Peyer's patch (tissue), 4 donors: ENCODE measurements around the gene NIT2. TPM values are rescaled to one million over a fixed set of nuclear protein-coding genes. Genes with fewer than 3 reads are reported as not detected.

ENCODE experiments used
- DNase-seq, 3 donors: peaks; one replicate each; pipeline ENCODE4 v3.0.0-alpha.2; 2017 to 2019
- H3K27ac ChIP-seq, 4 donors: fragments of 200-600 bp; sonication (generic); one replicate each; pipeline ENCODE4 v1.5.1; 2016 to 2019
- H3K27me3 ChIP-seq, 2 donors: fragments of 200-600 bp; sonication (generic); one replicate each; pipeline ENCODE4 v1.5.1; 2019
- H3K36me3 ChIP-seq, 3 donors: fragments of 200-600 bp; sonication (generic); one replicate each; pipeline ENCODE4 v1.5.1; 2016 to 2019
- H3K4me1 ChIP-seq, 4 donors: fragments of 200-600 bp; sonication (generic); one replicate each; pipeline ENCODE4 v1.5.1; 2016 to 2019
- H3K4me3 ChIP-seq, 4 donors: fragments of 200-600 bp; sonication (generic); 1 replicate in 3 of 4; 2 replicates in 1 of 4; pipeline ENCODE4 v1.5.1; 2016 to 2019; ENCODE audit warnings: mild to moderate bottlenecking in 1 of 4
- H3K9me3 ChIP-seq, 4 donors: fragments of 200-600 bp; sonication (generic); one replicate each; pipeline ENCODE4 v1.5.1; 2016 to 2019; ENCODE audit warnings: mild to moderate bottlenecking in 1 of 4
- CTCF ChIP-seq, 6 experiments: fragments of 450-650 bp in 4 of 6; fragments of 200-600 bp in 2 of 6; sonication (generic) in 1 of 6; IDR thresholded peaks; one replicate each; pipeline ENCODE4 v1.5.1; 2017 to 2019; ENCODE audit warnings: antibody characterized with exemption in 6 of 6, mild to moderate bottlenecking in 3 of 6, moderate library complexity in 1 of 6
- POLR2A ChIP-seq, 2 donors: fragments of 450-650 bp; IDR thresholded peaks; one replicate each; pipeline ENCODE4 v1.5.1; 2017; ENCODE audit warnings: antibody characterized with exemption in 2 of 2, mild to moderate bottlenecking in 2 of 2, moderate library complexity in 2 of 2
- total RNA-seq, 4 donors: library from RNA; depleted of rRNA; stranded (reverse); fragments of >200 nt; gene quantifications; one replicate each; pipeline ENCODE4 v1.1.0, GENCODE V29; 2016

The NIT2 gene
- total RNA-seq, 4 donors from 2014 or later, result 14.0 to 28.3 (median 17.2) TPM

GRCh38 chr3:100399341-100400071, 64.9 kb downstream of the NIT2 start:
- Histone ChIP-seq H3K4me3 (peak overlapping the region; percentile 81 to 99 (median 93)), H3K27me3 (no peaks in the 10 kb centered on the region), H3K27ac (peak overlapping the region in 1 of 4 donors; percentile 95), H3K9me3 (no peaks in the 10 kb centered on the region), H3K4me1 (peaks cover 0 to 45% (median 18%) of the 10 kb centered on the region in 4 donors), H3K36me3 (no peaks in the 10 kb centered on the region)
- DNase-seq, result no peak
- TF ChIP-seq CTCF (IDR thresholded peaks at IDR 0.05) (no peak), POLR2A (IDR thresholded peaks at IDR 0.05) (no peak)

GRCh38 chr3:100400419-100400779, 65.8 kb downstream of the NIT2 start:
- H3K27ac ChIP-seq, result peak overlapping the region; percentile 83 to 95 (median 91)
- no peaks in the 10 kb centered on the region for H3K27me3 ChIP-seq
- H3K4me1 ChIP-seq, result peaks cover 0 to 38% (median 18%) of the 10 kb centered on the region in 4 donors
- H3K9me3 ChIP-seq, result no peaks in the 10 kb centered on the region
- no peaks in the 10 kb centered on the region for H3K36me3 ChIP-seq
- H3K4me3 ChIP-seq, result peak overlapping the region; percentile 81 to 99 (median 93)
- TF ChIP-seq CTCF (IDR thresholded peaks at IDR 0.05), result no peak
- TF ChIP-seq POLR2A (IDR thresholded peaks at IDR 0.05), result no peak
- peak in 1 of 3 donors; percentile 53 for DNase-seq

- Histone ChIP-seq H3K4me3 (peak within 1 kb of the TSS; percentile 81 to 99 (median 93)), H3K4me1 (peaks cover 0 to 36% (median 18%) of the 10 kb centered on the region in 4 donors), H3K27me3 (no peaks in the 10 kb centered on the region), H3K36me3 (no peaks in the 10 kb centered on the region), H3K9me3 (no peaks in the 10 kb centered on the region), H3K27ac (peak within 1 kb of the TSS; percentile 83 to 95 (median 91))
- TF ChIP-seq CTCF (IDR thresholded peaks at IDR 0.05) (no peak), POLR2A (IDR thresholded peaks at IDR 0.05) (peak; percentile 38 to 66)
- peak; percentile 98 to 99 (median 99) for DNase-seq
Observed at GRCh38 chr3:100400780-100401673, 66.5 kb downstream of the NIT2 start, which contains the start of the genes LNP1 and TOMM70. LNP1 (plus strand) TSS chr3:100401539; CDS start chr3:100429730, 28,191 bp downstream. TOMM70 (minus strand) TSS chr3:100401089; CDS start chr3:100400949, 140 bp downstream.

GRCh38 chr3:100401674-100402041, 67.1 kb downstream of the NIT2 start:
- H3K4me1 ChIP-seq, result peaks cover 0 to 36% (median 18%) of the 10 kb centered on the region in 4 donors
- no peaks in the 10 kb centered on the region for H3K27me3 ChIP-seq
- peak; percentile 39 to 62 (median 54) for DNase-seq
- H3K27ac ChIP-seq, result peak overlapping the region; percentile 83 to 95 (median 91)
- H3K36me3 ChIP-seq, result no peaks in the 10 kb centered on the region
- H3K4me3 ChIP-seq, result peak overlapping the region; percentile 81 to 99 (median 93)
- TF ChIP-seq CTCF (IDR thresholded peaks at IDR 0.05) (no peak), POLR2A (IDR thresholded peaks at IDR 0.05) (no peak)
- H3K9me3 ChIP-seq, result no peaks in the 10 kb centered on the region

- Histone ChIP-seq H3K4me3 (peak overlapping the region; percentile 81 to 99 (median 93)), H3K27ac (peak overlapping the region in 2 of 4 donors; percentile 83 to 95), H3K36me3 (no peaks in the 10 kb centered on the region), H3K4me1 (peaks cover 0 to 30% (median 18%) of the 10 kb centered on the region in 4 donors), H3K27me3 (no peaks in the 10 kb centered on the region), H3K9me3 (no peaks in the 10 kb centered on the region)
- no peak for DNase-seq
- TF ChIP-seq POLR2A (IDR thresholded peaks at IDR 0.05) (no peak), CTCF (IDR thresholded peaks at IDR 0.05) (no peak)
Observed at GRCh38 chr3:100402256-100402655, 67.7 kb downstream of the NIT2 start.
